HG03045 (cell line): ENCODE data around the gene RASGRF2.

ENCODE experiments used
- ATAC-seq: cut with Tn5 transposase; IDR thresholded peaks from one replicate; pipeline ENCODE4 v1.9.1; 2021; ENCODE audit warnings: mild to moderate bottlenecking, moderate library complexity; ENCODE audit not compliant: unreplicated experiment

The RASGRF2 gene

DNA sequence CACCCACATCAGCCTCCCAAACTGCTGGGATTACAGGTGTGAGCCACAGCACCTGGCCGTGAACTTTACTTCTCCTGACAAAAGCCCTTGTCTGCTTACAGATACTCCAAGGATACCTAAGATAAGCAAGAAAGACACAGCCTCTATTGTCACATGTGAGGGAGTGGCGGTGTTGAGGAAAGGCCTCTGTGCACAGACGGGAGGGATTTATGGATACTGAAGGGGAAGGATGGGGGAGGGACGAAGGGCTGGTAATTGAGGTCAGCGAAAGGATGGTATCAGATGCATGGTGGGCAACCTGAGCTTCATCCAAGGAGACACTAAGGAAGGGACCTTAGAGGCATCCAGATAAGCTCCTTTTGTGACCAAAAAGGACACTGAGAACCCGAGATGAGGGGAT, 206.3 kb downstream of the RASGRF2 start:
- no peak for ATAC-seq

GRCh38 chr5:81167078-81167477, 206.9 kb downstream of the RASGRF2 start:
- no peak for ATAC-seq

- no peak for ATAC-seq
Measured at GRCh38 chr5:81167544-81167943, 207.4 kb downstream of the RASGRF2 start.

GRCh38 chr5:81169924-81170323, 209.8 kb downstream of the RASGRF2 start:
- no peak for ATAC-seq

DNA sequence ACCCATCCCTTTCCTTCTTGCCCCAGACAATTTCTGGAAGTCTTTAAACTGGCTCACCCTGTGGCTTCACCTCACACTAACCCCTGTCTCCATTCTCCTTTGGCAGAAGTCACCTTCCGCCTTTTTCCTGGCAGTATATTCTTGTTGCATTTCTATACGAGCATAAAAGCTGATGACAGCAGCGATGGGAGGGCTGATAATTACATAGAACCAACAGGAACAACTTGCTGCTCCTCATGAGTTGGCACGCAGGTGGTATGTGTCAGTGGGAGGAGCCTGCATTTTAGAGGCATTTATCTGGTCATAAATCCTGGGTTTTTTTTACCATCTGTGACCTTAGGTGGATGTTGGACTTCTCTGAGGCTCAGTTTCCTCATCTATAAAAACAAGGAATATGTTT, 211.6 kb downstream of the RASGRF2 start:
- no peak for ATAC-seq

DNA sequence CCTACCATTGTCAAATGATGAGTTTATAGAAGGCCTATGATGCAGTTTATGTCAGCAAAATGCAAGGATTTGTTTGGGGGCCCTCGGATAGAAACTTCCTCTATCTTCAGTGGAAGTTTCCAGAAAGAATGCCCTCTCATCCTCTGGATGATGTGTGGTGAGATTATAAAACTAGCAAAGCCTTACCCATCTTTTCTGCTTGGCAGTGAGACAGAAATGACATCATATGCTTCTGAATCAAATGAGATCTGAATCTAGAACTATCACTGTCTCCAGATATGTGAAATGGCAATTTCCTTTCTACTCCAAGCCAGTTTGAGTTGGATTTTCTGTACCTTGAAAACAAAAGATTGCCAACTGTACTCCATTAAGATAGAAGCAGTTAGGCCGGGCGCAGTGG, 212.5 kb downstream of the RASGRF2 start:
- no peak for ATAC-seq

- ATAC-seq: no peak
Measured at GRCh38 chr5:81177061-81177460, 216.9 kb downstream of the RASGRF2 start.

- ATAC-seq: no peak
Measured at GRCh38 chr5:81179959-81180358, 219.8 kb downstream of the RASGRF2 start.

GRCh38 chr5:81180780-81181460, 220.8 kb downstream of the RASGRF2 start:
- ATAC-seq: no peak

DNA sequence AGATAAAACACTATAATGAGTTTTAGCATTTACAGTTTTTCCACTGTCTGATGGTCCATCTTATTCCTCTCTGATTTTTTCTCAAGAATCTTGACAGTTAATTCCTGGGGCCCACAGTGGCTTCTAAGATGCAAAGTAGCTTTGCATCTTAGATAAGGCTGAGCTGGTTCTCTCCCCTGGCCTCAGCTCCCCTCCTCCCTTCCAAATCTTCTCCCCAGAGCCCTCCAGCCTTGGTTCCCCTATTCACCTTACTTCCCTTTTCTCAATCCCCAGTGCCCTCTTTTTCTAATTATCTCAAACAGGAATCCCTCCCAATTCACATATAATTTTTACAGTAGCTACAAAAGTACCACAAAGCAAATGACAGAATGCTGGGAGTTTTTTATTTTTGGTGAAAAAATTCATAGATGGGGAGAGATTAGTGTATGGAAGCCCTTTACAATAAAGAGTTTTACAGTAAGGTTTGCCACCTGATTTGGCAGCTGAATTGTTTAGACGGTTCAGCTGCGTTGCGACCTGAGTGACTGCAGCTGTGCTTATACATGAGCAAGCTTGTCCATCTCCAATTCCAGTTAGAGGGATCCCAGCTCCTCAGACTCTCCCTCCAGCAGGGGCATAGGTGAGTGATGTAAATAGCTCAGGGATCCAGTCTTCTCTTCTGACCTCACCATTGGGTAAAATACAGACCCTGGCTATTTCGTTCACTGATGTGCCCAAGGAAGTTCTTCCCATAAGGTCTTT, 221.6 kb downstream of the RASGRF2 start:
- ATAC-seq: no peak

DNA sequence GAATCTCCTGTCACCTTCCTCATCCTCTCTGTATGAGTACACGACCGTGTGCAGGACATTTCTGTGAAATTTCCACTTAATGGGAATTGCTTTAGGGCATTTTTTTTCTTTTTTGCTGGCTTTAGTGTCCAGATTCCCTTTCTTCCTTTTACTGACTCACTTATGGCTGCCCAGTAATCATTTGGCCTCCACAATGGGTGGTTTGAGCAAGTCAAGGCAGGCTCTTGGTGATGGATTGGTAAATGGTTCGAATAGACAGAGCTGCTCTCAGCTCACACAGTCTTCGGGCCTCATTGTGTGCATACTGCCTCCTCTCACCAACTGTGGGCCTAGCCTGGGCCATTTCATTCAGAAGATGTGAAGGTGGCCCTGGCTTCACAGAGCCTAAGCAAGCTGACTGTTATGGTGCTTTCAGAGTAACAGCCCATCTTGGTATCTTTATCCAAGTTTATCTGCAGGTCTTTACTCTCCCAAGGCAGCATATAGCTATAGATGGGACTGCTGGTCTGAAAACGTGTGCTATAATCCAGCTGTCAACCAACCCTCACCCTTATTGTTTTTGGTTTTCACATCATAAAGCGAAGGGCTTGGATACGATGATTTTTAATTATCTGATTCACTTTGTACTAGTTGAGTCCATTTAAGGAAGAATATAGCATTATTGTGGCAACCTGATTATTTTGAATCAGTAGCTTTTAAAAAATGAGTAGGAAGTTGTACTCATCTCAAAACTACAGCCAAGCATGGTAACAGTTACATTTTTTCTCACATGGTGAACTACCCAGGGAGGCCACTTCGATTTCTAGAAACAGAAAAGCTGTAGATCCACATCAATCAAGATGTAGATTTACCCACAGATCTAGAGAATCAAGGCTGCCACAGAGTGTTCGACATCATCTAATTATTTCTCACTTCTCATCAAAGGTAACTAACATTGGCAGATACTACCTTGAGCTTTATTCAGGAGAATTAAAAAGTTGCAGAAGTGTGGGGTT, 222.5 kb downstream of the RASGRF2 start:
- no peak for ATAC-seq

DNA sequence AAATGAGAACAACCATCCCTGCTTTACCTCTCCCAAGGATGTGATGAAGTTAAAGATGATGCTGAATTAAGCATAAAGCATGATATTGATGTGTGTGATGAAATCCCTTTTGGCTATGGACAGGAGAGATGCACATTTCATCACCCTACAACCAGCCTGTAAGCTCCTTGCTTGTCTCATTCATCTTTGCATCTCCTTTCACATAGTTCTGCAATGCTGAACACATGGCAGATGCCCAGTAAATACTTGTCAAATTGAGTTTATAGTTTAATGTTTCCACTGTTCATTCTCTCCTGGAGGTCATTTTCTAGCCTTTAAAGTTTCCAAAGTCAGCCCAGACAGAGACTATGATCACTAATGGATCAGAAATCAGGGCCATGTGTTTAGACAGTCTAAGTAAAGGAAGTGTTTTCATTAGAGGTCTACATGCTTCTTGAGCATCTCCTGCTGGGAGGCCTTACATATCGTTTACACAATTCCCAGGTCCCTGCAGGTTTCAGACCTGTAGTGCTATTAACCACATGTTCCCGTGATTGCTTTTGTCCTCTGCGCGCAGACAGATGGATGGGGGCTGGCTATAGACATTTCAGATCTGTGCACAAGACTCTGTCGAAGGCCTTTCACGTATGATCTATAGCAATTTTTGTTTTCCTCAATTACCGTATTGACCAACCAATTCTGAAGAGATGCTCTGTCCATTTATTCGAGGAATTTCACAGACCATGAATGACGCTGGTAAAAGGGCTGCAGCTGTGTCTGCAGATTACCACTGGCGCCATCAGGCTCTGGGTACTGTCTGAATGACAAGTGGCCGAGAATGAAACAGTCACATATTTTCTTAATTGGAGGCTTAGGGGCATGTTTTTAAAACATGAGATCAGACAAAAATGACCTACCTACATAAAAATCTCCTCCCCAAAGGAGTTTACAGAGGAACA, 223.9 kb downstream of the RASGRF2 start:
- no peak for ATAC-seq

GRCh38 chr5:81184749-81185110, 224.6 kb downstream of the RASGRF2 start:
- ATAC-seq: no peak

DNA sequence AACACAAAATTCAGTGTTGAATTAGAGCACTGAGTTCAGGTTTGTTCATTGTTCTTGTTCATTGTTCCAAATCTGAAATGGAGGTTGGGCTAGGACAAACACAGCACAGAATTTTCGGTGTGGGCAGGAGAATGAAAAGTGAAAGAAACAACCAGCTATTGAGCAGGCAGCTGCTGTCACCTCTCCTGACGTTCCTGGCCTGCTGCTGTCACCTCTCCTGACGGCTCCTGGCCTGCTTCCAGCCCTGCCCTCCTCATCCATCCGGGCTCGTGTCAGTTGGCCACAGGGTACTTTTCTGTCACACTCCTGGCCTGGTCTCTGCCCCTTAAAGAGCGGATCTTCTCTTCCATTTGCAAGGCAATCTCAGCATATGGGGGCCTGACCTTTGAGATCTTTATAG, 227.7 kb downstream of the RASGRF2 start:
- ATAC-seq: no peak

GRCh38 chr5:81188962-81189361, 228.8 kb downstream of the RASGRF2 start:
- ATAC-seq: no peak

- ATAC-seq: no peak
Measured at GRCh38 chr5:81189875-81190498, 229.8 kb downstream of the RASGRF2 start.

GRCh38 chr5:81191726-81192372, 231.7 kb downstream of the RASGRF2 start:
- ATAC-seq: no peak

DNA sequence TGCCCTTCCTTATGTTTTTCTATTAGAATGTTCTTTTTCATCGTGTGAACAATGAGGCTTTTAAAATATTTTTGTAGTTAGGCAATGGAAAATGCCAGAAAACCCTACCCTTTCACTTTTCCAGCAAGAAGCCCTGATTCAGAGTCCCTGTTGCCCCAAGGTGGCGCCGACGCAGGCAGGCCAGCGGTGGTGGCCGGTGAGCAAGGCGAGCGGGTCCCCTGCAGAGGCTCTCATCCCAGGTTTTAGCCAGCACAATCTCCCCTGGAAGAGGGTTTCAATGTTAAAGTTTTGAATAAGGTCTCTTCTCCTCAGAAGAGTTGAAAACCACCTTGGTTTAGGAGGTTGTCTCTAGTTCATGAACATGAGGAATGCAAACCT, 232.2 kb downstream of the RASGRF2 start:
- ATAC-seq: no peak

GRCh38 chr5:81194633-81195334, 234.6 kb downstream of the RASGRF2 start:
- ATAC-seq: peak; percentile 88
